GM18520 (cell line): ENCODE results near the gene KAT6B.

Experiments used
- ATAC-seq: cut with Tn5 transposase; IDR thresholded peaks from one replicate; pipeline ENCODE4 v1.9.1; 2021; ENCODE audit not compliant: unreplicated experiment

The KAT6B gene

GRCh38 chr10:75008952-75009351 is 182.6 kb downstream of the KAT6B start:
- no peak for ATAC-seq

DNA sequence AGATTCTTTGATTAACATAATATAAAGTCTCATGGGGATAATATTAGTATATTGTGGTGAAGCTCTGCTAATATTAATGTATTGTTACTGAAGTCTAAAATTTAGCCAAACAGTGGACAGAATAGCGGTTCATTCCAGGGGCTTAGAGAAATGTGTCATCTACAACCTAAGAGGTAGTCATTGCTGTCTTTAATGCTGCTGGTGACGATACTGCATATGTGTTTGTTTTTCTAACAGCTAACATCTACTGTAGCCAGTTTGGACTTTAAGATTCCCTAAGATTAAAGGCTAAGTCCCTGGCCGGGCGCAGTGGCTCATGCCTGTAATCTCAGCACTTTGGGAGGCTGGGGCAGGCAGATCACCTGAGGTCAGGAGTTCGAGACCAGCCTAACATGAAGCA is 183.0 kb downstream of the KAT6B start:
- ATAC-seq = no peak

DNA sequence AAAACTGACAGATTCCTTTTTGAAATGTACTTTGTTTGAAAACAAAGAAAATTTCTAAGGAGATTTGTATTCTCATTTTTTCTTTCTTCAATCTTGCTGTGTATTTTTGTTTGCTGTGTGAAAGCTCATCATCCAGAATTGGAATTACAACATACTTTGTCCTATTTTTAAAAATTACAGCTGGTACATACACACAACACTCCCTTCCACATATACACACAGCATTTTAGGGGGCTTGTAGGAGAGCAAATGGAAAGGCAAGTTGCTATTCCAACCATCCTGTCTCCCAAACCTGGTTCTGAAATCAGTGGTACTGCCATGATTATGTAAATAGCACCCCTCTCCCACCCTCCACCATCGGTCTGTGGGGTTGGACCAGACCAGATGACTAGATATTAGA is 184.0 kb downstream of the KAT6B start:
- no peak for ATAC-seq

DNA sequence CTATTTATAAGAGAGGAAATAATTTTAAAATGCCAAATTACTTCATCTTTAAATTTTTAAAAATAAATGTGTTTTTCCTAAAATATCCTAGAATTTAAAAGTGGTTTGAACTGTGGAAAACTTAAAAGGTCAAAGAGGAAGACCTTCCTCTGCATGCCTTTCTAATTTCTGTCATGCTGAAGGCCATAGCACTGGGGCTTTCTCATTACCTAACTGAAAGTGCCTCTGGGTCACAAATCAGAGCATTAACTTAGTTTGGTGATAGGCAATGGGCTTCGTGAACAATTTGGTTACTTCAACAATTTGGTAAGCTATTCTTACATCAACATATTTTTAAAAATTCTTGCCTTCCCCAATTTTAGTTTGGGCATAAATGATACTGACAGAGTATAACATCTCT is 184.8 kb downstream of the KAT6B start:
- no peak for ATAC-seq

DNA sequence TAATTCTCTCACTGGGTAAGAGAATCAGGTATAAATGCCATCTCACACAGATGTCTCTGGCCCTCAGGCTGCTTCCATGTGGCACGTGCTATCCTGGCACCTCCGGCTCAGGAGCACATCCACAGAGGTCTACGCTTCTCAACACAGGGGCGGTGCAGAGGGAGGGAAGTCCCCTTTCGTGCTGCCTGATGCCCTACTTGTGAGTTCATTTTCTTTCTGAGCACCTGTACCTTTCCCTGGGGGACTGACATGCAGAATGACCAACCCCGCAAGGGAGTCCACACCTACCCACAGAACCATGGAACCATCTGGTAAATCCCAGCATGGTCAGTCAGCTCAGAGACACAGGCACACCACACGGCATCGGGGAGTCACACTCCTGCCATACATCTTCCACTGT is 186.1 kb downstream of the KAT6B start:
- ATAC-seq = no peak

- ATAC-seq = no peak
These were observed 186.6 kb downstream of the KAT6B start for GRCh38 chr10:75013007-75013406.

- no peak for ATAC-seq
These were observed 187.1 kb downstream of the KAT6B start for GRCh38 chr10:75013522-75013921.

DNA sequence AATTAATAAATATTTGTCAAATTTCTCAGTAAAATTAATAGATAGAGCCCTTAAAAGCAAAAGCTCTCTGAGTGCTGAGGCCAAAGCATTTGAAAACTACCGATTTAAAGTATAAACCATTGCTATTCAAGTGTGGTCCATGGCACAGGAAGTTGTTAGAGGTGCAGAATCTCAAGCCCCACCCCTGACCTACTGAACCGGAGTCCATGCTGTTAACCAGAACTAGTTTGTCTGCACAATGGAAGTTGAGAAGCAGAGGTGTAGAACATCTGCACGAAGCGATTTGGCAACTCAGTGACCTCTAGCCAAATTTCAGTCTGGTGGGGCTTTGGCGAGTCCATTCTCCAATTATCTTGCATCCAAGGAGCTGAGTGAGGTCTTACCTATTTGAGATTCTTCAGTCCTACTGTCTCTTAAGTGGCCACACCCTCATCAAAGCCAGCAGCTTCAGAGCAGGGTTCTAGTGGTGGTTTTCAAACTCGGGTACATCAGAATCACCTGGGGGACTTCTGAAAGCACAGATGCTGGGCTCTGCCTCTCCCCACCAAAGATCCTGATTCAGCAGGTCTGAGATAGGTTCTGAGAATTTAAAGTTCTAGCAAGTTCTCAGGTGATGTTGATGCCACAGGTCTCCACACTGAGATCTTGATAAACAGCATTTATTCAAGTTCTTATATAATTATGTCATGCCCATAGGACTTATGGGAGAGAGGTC is 188.3 kb downstream of the KAT6B start:
- ATAC-seq = no peak

GRCh38 chr10:75015442-75015841 is 189.0 kb downstream of the KAT6B start:
- ATAC-seq = no peak

- ATAC-seq = no peak
These were observed 189.9 kb downstream of the KAT6B start for GRCh38 chr10:75016325-75016724.

GRCh38 chr10:75018251-75018650 is 191.9 kb downstream of the KAT6B start:
- ATAC-seq = no peak

DNA sequence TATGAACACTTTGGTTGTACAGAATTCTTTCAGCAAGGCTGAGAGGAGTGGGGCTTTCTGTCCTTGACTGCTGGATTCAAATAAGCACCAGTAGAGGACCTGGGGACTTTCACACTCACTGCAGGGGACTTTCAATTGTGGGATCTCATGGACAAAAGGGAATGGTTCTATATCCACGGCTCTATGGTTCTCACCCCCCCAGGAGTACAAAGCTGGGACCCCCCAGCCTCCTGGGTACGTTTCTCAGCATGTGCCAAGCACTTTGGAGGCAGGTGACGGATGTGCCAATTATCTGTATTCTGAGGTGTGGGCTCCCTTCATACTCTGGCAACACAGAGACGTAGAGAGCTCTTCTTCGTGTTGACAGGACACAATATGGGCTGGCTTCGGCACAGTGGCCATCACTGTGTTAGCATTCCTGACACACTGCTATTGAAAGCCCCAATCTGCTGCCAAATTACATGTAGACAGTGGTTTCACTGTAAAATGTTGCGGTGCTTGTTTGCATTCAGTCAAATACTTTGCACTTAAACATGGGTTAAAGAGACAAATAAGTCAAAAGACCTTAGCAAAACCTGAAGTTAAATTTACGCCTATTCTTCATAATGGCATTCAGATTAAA is 192.4 kb downstream of the KAT6B start:
- no peak for ATAC-seq

- ATAC-seq = no peak
These were observed 193.0 kb downstream of the KAT6B start for GRCh38 chr10:75019370-75019769.

- ATAC-seq = no peak
These were observed 193.8 kb downstream of the KAT6B start for GRCh38 chr10:75020168-75020567.

- ATAC-seq = no peak
These were observed 195.2 kb downstream of the KAT6B start for GRCh38 chr10:75021379-75022249.

DNA sequence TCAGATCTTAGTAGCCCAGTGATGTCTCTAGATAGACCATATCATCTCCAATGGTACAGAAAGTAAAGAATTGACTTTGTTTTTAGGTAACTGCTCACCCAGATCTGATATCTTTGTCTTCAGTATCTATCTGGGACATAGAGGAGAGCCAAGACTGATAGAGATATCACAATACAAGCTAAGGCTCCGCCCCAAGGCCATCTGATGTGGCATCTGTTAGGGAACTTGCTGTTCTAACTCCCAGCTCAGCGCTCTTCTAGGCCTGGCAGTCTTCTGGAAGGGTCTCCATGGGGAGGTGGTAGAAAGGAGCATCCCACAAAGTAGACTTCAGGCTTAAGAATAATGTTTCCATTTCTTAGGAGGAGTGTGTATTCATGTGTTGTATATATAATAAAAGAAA is 196.7 kb downstream of the KAT6B start:
- no peak for ATAC-seq

GRCh38 chr10:75024971-75025523 is 198.6 kb downstream of the KAT6B start:
- ATAC-seq = no peak

DNA sequence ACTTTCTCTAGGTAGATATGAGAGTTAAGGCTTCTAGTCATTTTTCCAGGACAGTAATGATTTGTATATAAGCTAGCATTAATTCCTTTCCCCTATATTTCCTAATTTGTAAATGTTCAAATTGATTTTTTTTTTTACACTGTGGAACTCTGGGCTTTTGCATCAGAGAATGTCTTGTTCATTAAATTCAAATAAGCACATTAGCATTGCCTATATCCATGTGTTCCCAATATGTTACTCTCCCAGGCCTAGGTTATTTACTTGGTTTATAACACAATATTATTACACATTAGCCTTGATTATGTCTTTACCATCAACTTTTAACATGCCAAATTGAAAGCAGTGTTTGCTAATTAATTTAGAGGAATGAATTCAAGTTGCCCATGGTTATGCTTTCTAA is 201.6 kb downstream of the KAT6B start:
- ATAC-seq = no peak

DNA sequence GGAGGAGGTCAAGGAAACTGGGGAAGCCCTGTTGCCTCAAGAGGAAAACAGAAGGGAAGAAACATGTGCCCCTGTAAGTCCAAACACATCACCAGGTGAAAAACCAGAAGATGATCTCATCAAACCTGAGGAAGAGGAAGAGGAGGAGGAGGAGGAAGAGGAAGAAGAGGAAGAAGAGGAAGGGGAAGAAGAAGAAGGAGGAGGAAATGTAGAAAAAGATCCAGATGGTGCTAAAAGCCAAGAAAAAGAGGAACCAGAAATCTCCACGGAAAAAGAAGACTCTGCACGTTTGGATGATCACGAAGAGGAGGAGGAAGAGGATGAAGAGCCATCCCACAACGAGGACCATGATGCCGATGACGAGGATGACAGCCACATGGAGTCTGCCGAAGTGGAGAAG is 202.3 kb downstream of the KAT6B start:
- no peak for ATAC-seq

- ATAC-seq = no peak
These were observed 203.0 kb downstream of the KAT6B start for GRCh38 chr10:75029420-75029819.

DNA sequence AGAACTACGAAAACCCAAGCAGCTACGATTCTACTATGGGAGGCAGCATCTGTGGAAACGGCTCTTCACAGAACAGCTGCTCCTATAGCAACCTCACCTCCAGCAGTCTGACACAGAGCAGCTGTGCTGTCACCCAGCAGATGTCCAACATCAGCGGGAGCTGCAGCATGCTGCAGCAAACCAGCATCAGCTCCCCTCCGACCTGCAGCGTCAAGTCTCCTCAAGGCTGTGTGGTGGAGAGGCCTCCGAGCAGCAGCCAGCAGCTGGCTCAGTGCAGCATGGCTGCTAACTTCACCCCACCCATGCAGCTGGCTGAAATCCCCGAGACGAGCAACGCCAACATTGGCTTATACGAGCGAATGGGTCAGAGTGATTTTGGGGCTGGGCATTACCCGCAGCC is 203.5 kb downstream of the KAT6B start:
- ATAC-seq = no peak

- ATAC-seq = no peak
These were observed 204.0 kb downstream of the KAT6B start for GRCh38 chr10:75030371-75030770.
